T-helper 9 cell (primary cell): ENCODE results near the gene INO80.
"Not testable (repeated sequence)": the region's sequence is repeated elsewhere in the genome, so short reads cannot be mapped to it uniquely, and the experiment has no call there.

ENCODE experiments used
- DNase-seq: peaks from one replicate; pipeline ENCODE4 v3.0.0-alpha.2; 2020

The INO80 gene

GRCh38 chr15:40960925-40961324 lies 155.2 kb downstream of the INO80 start:
- no peak for DNase-seq

GRCh38 chr15:40960151-40960885 lies 155.8 kb downstream of the INO80 start:
- DNase-seq, result no peak

- DNase-seq, result no peak
Measured at GRCh38 chr15:40959331-40960141, 156.5 kb downstream of the INO80 start.

DNA sequence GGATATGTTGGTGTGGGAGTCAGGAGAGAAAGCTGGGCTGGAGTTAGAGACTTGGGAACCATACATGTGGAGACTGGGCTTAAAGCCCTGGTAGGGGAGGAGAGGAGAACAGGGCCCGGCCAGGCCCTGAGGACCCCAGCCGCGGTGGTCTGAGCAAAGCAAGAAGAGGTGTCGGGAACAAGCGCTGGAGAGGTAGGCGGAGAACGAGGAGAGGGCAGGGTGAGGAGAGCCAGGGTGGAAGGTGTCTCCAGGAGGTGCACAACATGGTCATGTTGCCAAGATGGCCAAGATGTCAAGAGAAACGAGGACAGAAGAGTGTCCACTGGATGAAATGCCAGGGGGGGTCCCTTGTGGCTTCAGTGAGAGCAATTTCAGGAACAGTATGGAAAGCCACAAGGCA lies 157.4 kb downstream of the INO80 start:
- DNase-seq, result no peak

DNA sequence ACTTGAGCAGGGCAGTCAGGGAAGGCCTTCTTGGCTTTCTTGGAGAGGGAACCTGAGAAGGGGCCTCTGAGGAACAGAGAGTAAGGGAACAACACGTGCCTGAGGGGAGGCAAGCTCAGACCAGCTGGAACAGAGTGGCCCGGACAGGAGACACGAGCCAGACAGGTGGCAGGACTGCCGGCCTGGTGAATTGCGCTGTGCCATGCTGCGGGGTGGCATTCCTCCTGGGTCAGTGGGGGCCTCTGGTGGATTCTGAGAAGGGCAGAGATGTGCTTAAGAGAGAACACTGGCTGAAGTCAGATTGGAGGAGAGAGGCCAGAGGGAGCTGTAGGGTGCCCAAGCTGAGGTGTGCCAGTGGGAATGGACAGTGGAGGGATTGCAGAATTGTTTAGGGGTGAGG lies 157.9 kb downstream of the INO80 start:
- no peak for DNase-seq

- DNase-seq, result no peak
Measured at GRCh38 chr15:40957581-40958051, 158.5 kb downstream of the INO80 start.

DNA sequence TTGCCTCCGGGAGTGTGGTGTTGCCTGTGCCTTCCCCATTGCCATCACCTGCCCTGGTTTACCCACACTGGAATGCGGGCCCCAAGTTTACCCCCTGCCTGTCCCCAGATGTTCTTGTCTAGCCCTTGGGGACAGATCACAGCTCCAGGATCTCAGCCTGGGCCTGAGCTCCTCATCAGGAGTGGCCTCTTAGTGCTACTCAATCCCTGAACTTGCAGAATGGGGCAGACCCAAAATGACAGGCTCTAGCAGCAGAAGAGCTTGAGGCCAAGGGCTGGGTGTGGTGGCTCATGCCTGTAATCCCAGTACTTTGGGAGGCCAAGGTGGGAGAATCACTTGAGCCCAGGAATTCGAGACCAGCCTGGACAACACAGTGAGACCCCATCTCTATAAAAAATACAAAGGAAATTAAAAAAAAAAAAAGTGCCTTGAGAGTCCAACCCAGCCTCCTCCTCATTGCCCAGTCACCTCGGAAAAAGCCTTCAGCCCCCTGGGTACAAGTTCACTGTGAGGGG lies 159.0 kb downstream of the INO80 start:
- DNase-seq, result no peak

- no peak for DNase-seq
Measured at GRCh38 chr15:40956541-40956982, 159.5 kb downstream of the INO80 start.

GRCh38 chr15:40955930-40956540 lies 160.0 kb downstream of the INO80 start:
- no peak for DNase-seq

DNA sequence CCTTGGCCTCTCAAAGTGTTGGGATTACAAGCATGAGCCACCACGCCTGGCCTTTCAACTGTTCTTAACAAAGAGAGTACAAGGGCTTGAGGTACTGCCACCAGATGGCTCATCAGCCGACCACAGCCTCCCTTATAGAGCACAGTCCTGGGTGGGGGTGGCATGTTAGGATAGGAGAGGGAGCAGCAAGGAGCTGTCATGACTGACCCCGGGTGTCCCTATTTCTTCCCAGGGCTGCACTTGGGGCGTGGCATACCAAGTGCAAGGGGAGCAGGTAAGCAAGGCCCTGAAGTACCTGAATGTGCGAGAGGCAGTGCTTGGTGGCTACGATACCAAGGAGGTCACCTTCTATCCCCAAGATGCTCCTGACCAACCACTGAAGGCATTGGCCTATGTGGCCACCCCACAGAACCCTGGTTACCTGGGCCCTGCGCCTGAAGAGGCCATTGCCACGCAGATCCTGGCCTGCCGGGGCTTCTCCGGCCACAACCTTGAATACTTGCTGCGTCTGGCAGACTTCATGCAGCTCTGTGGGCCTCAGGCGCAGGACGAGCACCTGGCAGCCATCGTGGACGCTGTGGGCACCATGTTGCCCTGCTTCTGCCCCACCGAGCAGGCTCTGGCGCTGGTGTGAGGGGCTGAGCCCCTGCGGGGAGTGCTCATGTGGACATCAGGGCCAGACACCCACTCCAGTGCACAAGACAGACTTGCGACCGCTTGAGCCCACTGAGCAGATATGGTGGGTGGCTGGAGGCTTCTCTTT lies 160.8 kb downstream of the INO80 start:
- no peak for DNase-seq

- not testable (repeated sequence) for DNase-seq
Measured at GRCh38 chr15:40954158-40954848, 161.8 kb downstream of the INO80 start.

GRCh38 chr15:40953713-40954074 lies 162.4 kb downstream of the INO80 start:
- no peak for DNase-seq

GRCh38 chr15:40952901-40953712 lies 163.0 kb downstream of the INO80 start, which contains the start of gene CHAC1:
Gene CHAC1 (plus strand): TSS chr15:40953471. CDS start chr15:40953584, 113 bp downstream.
- peak; percentile 89 for DNase-seq

GRCh38 chr15:40952301-40952900 lies 163.7 kb downstream of the INO80 start:
- DNase-seq, result no peak

DNA sequence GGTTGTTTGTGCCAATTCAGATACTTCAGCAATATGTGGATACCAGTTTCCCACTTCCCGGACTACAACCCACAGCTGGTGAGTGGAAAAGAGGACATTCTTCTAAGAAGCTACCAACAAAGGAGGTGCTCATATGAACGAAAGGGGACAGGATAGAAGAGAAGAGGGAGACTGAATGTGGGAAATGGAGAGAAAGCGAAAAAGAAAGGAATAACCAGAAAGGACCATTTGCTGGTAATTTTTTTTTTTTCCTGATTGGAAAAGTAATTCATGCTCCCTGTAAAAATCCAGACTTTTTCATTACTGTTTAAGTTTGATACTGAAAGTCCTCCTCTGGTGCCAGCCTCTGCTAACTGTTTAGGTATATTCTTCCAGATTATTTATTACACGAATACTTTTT lies 164.3 kb downstream of the INO80 start:
- DNase-seq, result no peak

- no peak for DNase-seq
Measured at GRCh38 chr15:40949756-40950207, 166.3 kb downstream of the INO80 start.

- DNase-seq, result no peak
Measured at GRCh38 chr15:40948706-40949473, 167.2 kb downstream of the INO80 start.

- no peak for DNase-seq
Measured at GRCh38 chr15:40944510-40945296, 171.4 kb downstream of the INO80 start.
